Hematopoietic multipotent progenitor cell treated with erythropoietin and hydrocortisone succinate and interleukin-3 and kit ligand, for 17 days (in vitro differentiated cells): Measurements from ENCODE around the gene TYSND1.
"Not testable (repeated sequence)": the region's sequence is repeated elsewhere in the genome, so short reads cannot be mapped to it uniquely, and the experiment has no call there.

Experiments used
- DNase-seq: peaks from one replicate; pipeline ENCODE4 v3.0.0-alpha.2; 2015; ENCODE audit warnings: low spot score

The TYSND1 gene

DNA sequence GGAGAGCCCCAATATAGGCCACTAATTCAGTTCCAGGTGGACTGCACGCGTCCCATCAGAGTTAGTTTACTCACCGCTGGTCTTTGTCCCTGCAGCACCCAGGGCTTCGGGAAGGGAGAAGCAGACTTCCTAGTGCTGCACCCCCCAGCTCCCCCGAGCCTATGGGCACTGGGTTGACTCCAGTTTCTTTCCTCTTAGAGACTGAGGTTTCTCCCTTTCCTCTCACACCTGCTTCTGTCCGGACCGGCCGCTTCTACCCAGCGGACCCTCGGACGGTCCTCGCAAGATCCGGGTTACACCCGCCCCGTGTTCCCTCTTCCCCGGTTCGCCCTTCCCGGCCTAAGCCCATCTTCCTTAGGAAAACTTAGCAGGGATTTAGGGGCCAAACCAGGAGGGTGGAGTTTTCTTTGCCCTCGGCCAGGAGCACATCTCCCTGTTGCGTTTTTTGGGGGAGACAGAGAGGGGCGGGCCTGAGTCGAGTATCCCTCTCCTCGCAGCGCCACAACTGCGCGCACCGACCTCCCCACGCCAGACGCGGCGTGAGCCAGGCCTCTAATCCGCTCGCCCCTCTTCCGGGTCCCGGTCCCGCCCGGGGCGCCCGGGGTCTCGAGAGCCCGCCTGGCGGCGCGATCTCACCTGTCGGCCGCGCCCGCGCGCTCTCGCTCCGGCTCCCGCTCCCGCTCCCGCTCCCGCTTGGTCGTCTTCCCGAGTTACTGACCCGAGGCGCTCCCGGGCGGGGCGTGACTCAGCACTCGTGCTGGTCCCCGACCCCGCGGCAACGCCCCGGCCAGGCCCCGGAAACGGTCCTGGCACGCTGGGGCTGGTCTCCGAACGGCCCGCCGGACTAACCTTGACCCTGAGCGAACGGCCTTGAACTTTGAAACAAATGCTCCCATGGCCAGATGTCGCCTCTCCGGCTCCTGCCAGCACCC, 14.1 kb downstream of the TYSND1 start, which contains the start of gene AIFM2:
Gene AIFM2, minus strand, starts transcription at position 728 of the 932 bp plus-strand sequence. CDS start 8,741 bp downstream, outside the sequence.
- peak; percentile 65 for DNase-seq

GRCh38 chr10:70131560-70131937, 15.0 kb downstream of the TYSND1 start:
- DNase-seq, result no peak

GRCh38 chr10:70130878-70131559, 15.5 kb downstream of the TYSND1 start:
- DNase-seq, result no peak

DNA sequence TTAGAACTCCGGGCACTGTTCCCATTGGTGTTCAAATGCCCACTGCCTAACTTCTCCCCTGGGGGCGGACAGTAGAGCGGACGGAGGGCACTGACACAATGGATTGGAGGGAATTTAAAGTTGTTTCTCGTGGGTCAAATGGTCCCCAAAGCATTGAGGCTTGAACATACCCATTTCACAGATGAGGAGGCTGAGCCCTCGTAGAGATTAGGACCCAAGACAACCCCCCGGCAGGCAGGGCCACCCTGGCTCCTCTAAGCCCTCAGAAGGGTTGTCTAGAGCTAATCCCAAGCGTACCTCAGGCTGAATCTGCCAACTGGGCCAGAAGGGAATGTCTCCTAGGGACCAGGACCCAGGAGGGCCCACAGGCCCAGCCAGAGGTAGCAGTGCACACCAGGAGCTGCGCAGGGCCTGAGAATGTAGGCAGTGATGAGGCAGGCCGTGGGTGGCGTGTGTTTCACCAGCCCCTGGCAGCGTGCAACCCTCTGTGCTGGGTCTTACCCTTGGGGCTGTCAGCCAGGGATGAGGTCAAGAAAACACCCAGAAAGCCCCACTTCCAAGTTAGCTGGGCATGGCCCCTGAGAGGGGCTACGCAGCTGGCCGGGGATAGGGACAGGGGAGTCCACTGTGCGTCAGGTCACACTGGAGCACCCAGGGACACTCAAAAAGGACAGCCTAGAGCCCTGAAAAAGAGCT, 19.7 kb downstream of the TYSND1 start:
- DNase-seq, result no peak

- no peak for DNase-seq
These were observed 20.5 kb downstream of the TYSND1 start for GRCh38 chr10:70125918-70126552.

GRCh38 chr10:70124918-70125317, 21.6 kb downstream of the TYSND1 start:
- no peak for DNase-seq

DNA sequence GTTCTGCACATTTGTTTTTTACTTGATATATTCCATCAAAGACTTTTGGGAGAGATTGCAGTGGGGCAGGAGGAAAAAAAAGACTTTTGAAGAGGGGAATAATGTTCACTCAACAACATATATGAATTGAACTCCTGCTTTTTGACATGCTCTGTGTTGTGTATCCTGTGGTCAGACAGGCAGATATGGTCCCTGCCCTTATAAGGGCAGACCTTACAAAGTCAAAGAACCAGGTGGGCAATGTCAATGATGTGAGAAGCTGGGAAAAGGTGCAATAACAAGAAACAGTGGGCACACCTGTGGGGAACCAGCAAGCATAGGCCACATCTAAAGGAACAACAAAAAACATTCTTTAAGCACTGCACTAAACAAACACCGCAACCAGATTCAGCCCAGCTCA, 22.1 kb downstream of the TYSND1 start:
- no peak for DNase-seq

DNA sequence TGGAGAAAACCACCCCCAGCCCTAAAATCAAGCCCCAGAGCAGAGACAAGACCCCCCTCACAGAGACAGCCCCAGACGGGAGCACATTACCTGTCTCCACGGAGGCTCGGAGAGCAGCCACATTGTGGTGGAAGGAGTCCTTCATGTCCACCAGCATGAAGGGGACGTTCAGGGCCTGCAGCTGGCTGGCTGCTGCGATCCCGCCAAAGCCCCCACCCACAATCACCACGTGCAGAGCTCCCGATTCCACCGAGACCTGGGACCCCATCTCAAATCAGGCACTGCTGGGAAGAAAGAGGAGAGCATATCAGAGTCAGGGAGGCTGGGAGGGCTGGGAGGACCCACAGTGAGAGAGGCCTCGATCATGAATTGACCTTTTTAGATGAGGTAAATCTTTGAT, 22.7 kb downstream of the TYSND1 start:
- no peak for DNase-seq

GRCh38 chr10:70123166-70123565, 23.3 kb downstream of the TYSND1 start:
- DNase-seq, result not testable (repeated sequence)

DNA sequence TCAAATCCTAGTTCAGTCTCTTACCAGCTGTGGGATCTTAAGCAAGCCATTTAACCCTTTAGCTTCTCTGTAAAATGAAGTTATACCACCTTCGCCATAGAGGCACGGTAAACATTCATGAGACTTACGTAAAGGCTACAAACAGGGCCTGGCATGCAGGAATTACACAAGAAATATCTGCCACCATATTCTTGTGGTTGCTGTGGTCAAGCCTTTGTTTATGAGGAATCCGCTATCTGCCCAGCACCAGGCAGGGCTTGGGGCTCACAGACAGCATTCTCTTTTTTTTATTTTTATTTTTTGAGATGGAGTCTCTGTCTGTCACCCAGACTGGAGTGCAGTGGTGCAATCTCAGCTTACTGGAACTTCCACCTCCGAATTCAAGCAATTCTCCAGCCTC, 23.8 kb downstream of the TYSND1 start:
- no peak for DNase-seq

- DNase-seq, result no peak
These were observed 25.1 kb downstream of the TYSND1 start for GRCh38 chr10:70121281-70121949.

DNA sequence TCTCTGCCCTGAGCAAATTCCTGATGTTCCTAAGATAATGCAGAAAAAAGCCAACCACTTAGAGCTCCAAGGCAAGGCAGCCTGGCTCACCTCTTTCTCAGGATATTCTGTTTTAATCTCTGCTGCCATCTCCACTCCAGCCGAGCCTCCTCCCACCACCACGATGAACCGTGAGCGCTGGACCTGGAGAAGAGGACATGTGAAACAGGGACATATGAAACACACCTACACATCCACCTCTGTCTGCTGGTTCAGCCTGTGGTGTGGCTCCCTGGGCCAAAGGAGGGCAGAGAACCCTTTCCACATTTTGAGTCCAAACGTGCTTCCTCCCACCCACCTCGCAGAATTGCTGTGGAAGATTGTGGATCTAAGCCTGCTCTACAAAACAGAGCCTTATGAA, 26.1 kb downstream of the TYSND1 start:
- no peak for DNase-seq

- no peak for DNase-seq
These were observed 26.9 kb downstream of the TYSND1 start for GRCh38 chr10:70119623-70120022.

DNA sequence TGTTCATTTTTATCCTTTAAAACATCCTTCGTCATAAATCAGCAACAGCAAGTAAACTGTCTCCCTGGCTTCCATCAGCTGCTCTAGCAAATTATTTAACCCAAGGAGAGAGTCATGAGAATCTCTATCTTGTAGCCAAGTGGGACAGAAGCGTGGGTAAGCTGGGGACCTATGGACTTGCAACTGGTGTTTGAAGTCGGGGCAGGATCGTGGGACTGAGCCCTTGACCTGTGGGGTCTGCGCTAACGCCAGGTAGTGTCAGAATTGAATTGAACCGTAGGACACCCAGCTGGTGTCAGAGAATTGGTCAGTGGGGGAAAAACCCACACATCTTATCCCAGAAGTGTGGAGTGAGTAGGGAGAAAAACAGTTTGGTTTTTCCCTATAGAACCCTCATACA, 27.3 kb downstream of the TYSND1 start:
- no peak for DNase-seq

DNA sequence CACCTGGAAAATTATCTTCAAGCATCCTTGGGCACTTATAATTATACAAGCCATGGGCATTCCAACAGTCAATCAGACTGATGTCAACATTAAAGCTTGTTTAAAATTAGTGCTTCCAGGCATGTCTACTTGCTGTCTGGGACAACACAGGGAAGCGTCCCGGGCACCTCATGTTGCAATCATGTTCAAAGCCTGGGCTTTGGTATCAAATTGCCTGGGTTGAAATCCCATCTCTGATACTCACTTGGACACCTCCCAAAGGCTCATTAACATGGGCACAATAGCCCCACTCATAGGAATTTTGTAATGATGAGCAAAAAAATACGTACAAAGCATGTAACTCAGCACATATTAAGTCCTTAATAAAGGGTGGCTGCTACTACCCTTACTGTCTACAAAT, 28.3 kb downstream of the TYSND1 start:
- no peak for DNase-seq

DNA sequence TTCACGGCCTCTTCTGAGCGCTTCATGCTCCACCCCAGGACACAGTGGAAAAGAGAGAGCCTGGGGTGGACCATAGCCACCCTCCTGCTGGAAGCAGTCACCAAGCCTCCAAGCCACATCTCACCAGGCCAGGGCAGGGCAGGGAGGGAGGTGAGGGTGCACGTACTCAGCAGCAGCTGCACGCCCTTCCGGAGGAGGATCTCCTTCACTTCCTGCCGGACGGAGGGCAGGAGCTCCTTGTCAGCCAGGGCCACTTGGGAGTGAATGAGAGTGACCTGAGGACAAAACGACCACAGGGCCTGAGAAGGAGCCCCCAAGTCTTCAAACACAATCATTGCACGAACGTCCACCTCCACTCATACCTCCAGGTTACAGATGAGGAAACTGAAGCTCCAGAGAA, 28.9 kb downstream of the TYSND1 start:
- DNase-seq, result no peak

- peak; percentile 76 for DNase-seq
These were observed 30.4 kb downstream of the TYSND1 start for GRCh38 chr10:70115948-70116682.

GRCh38 chr10:70114902-70115301, 31.6 kb downstream of the TYSND1 start:
- DNase-seq, result no peak

DNA sequence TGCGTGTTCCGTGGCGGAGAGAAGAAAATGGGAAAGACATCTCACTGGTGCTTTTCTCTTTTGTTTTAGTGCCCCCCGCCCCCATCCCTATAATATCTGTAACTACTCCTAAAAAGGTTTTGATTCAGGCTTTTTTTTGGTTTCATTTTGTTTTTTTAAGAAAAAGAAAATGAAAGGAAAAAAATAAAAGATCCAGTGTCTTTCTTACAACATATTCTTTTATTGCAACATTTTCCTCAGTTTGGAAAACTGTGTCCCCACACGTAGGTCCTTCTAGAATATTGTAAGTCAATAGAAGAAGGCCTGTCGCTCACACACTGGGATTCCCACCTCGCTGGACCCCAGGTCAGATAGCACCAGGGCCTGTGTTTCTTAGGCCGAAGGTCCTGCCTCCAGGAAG, 34.4 kb downstream of the TYSND1 start:
- no peak for DNase-seq

DNA sequence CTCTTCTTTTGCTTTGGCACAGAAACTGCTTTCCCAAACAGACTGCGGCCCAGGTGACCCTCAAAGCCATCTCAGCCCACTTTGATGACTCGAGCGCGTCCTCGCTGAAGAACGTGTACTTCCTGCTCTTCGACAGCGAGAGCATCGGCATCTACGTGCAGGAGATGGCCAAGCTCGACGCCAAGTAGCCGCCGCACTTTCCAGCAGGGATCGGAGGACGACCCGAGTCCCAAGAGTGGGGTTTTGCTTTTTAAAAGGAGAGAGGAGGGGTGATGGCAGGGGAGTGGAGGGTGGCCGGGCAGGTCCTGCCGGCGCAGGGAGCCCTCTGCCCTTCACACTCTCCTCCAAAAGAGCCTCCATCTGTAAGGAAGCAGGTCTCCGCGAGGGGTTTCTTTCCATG, 35.0 kb downstream of the TYSND1 start:
- no peak for DNase-seq
